HG03025 (cell line): Measurements from ENCODE around the gene GABARAP.

Experiments used
- ATAC-seq: cut with Tn5 transposase; IDR thresholded peaks from one replicate; pipeline ENCODE4 v1.9.1; 2021; ENCODE audit warnings: mild to moderate bottlenecking, moderate library complexity; ENCODE audit not compliant: unreplicated experiment, low FRiP score

GABARAP gene

DNA sequence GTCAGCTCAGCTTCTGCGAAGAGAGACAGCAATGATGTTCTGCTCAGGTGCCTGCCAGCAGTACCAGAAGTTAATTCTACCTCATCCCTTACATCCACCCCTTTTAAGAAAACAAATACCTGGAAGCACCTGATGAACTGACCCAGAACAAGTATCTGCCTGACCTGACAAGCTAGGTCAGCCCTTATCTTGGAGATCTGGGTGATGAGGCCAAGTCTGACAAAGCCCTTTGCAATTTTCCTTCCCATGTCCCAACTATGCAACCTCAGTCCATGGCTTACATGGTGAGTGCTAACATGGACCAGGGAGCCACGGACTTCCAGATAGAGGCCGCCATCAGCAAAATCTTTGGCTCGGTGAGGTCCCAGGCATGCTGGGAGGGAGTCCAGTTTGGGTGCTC is 18.9 kb downstream of the GABARAP start:
- ATAC-seq: no peak

GRCh38 chr17:7222972-7223292 is 19.3 kb downstream of the GABARAP start:
- ATAC-seq: no peak

GRCh38 chr17:7222093-7222971 is 19.9 kb downstream of the GABARAP start:
- no peak for ATAC-seq

DNA sequence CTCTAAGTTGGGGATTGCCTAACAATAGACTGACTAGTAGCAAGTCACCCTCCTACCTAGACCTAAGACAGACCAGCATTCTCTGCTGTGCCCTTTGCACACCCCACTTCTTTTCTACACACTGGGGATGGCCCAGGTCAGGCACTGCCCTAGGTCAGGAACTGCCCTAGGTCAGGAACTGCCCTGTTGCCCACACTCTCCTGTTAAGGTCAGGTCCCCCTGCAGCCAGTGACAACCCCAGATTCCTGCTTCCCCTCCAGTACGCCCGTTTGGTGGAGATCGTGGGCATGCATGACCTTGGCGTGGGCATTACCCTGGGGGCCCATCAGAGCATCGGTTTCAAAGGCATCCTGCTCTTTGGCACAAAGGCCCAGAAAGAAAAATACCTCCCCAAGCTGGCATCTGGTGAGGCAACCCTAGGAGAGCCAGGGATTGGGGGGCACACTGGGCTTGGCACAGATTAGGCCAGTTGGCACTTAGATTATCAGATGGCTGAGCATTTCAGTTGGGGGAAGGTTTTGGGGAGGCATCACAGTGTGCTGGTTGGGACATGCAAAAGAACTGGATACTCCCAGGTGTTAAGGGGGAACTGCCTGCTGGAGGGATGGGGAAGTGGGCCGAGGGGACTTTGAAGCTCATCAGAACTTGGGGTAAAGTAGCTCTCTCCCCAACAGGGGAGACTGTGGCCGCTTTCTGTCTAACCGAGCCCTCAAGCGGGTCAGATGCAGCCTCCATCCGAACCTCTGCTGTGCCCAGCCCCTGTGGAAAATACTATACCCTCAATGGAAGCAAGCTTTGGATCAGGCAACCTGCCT is 20.8 kb downstream of the GABARAP start:
- ATAC-seq: no peak

DNA sequence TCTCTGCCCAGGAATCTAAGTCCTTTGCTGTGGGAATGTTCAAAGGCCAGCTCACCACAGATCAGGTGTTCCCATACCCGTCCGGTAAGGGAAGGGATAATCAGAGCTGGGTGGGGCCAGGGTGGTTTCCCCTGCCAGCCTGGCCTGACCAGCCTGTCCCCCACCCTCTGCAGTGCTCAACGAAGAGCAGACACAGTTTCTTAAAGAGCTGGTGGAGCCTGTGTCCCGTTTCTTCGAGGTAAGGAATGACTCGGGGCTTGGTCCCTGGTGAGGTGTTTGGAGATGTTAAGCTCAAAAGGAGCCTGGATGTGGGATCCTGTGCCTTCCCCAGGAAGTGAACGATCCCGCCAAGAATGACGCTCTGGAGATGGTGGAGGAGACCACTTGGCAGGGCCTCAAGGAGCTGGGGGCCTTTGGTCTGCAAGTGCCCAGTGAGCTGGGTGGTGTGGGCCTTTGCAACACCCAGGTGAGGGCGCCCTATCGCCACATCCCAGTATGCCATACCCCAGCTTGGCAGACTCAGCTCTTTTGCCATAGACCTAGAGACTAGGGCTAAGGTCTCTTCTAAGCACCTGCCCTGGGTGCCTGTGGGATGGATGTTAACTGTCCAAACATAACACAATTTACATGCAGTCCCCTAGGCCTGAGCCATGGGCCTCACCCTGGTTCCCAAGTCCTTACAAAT is 21.5 kb downstream of the GABARAP start:
- no peak for ATAC-seq

- peak; percentile 47 for ATAC-seq
These were observed 22.2 kb downstream of the GABARAP start, which contains the start of the genes ACADVL and DLG4 for GRCh38 chr17:7219812-7220592. Gene ACADVL (plus strand): TSS chr17:7219938. CDS start chr17:7219985, 47 bp downstream. Gene DLG4 (minus strand): TSS chr17:7219836.

GRCh38 chr17:7219229-7219811 is 22.9 kb downstream of the GABARAP start:
- no peak for ATAC-seq

GRCh38 chr17:7218758-7219157 is 23.5 kb downstream of the GABARAP start:
- ATAC-seq: no peak

GRCh38 chr17:7218166-7218565 is 24.1 kb downstream of the GABARAP start:
- ATAC-seq: no peak

DNA sequence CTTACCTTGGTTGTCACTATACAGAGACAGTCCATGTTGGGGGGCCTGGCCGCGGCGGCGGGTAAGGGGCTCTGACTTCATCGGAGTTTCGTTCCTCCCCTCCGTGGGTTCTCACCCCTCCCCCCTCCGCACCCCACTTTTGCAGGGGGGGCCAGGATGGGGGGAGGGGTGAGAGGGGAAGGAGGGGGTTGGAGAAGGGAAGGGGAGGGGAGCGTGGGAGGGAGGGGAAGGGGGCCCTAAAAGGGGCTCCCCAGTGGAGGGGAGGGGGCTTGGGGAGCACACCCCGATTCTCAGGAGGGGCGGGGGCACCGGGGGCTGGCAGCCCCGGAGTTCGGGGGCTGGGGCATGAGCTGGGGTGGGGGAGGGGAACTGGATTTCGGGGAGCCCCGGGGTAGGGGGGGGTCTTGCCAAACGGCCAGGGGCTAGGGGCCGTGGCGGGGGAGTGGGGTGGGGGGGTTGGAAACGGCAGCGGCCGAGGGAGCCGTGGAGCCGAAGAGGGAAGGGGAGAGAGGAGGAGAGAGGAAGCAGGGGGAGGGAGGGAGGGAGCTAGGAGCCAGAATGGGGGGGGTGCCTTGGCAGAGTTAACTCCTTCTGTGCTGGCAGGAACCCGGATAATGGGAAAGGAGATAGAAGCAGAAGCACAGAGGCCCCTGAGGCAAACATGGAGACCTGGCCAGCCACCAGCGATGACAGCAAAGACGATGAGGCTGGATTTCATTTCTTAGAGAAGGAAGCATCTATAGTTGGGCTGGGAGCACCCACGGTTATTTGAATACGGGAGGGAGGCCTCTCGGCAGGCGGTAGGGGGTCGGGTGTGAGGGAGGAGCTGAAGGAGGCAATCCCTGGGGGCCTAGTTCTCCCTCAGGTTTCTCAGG is 24.9 kb downstream of the GABARAP start:
- ATAC-seq: no peak

DNA sequence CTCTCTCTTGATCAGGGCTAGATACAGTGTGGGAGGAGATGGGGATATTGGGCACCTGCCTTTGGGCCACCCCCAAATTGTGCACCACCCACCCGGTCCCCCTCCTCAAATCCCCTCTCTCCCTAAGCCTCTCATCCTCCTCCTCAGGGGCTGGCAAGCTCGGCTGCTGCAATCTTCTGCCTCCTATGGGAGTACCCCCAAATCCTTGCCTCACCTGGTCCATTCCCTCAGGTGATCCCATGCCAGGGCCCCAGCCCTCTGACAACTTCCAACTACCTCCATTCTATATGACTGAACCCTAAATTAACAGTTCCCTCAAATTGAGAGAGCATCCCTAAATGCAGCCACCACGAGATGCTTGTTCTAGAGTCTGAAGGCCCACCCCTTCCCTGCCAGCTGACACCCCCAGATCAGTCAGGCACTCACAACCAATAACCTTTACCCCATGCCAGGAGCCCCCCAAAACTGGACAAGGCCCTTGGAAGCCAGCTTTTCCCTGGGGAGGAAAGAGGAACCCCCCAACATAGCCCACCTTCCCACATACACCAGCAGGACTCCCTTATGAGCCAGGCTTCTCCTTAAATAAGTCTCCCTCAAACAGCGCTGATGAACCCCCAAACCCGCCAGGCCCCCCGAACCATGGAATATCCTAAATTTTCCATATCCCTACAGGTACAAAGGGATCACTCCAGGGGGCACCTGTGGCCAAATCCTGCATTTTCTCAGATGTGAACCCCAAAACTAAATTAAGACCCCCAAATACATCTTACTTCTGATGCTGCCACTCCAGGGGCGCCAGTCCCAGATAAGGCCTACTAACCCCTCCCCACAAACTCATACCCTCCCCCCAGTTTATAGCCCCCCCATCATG is 25.8 kb downstream of the GABARAP start:
- no peak for ATAC-seq

- ATAC-seq: no peak
These were observed 26.5 kb downstream of the GABARAP start for GRCh38 chr17:7215652-7216180.

GRCh38 chr17:7215136-7215638 is 27.1 kb downstream of the GABARAP start:
- ATAC-seq: no peak

- ATAC-seq: peak; percentile 52
These were observed 27.7 kb downstream of the GABARAP start for GRCh38 chr17:7214300-7215135.

DNA sequence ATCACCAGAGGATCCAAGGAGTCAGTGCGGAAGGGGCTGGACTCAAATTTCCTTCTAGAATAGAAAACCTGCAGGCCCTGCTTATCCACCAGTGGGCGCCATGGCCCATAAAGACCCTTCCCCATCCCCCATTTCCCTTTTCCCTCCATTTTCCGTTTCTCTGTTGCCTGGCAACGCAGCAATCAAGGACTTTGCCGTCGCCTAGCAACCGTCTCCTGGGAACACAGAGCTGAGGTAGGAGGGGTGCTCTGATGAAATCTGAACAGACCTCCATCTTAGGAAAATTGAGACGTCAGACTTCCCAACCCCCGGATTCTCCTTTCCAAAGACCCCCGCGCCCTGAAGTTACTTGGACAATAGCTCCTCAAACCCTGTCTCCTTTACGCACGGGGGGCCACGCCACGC is 28.4 kb downstream of the GABARAP start:
- peak; percentile 5 for ATAC-seq

- ATAC-seq: no peak
These were observed 30.6 kb downstream of the GABARAP start for GRCh38 chr17:7211491-7212273.
